Vagina (tissue), 2 donors: ENCODE data around the gene ARHGAP26. TPM values are rescaled to one million over a fixed set of nuclear protein-coding genes. Genes with fewer than 3 reads are reported as not detected.
A peak's percentile ranks its signal among the peaks of the same experiment; 100 is the strongest.

Experiments
- DNase-seq, 2 donors: peaks; one replicate each; pipeline ENCODE4 v3.0.0-alpha.2; 2017; ENCODE audit errors: extremely low spot score in 2 of 2
- H3K27ac ChIP-seq: fragments of 200-600 bp; sonication (generic); one replicate; pipeline ENCODE4 v1.5.1; 2019
- H3K27me3 ChIP-seq: fragments of 200-600 bp; sonication (generic); one replicate; pipeline ENCODE4 v1.5.1; 2019
- H3K36me3 ChIP-seq, 2 donors: fragments of 200-600 bp; sonication (generic); one replicate each; pipeline ENCODE4 v1.5.1; 2017 to 2019
- H3K4me1 ChIP-seq: fragments of 200-600 bp; sonication (generic); one replicate; pipeline ENCODE4 v1.5.1; 2019
- H3K4me3 ChIP-seq, 2 donors: fragments of 200-600 bp; sonication (generic); 1 replicate in 1 of 2; 2 replicates in 1 of 2; pipeline ENCODE4 v1.5.1; 2016 to 2019
- H3K9me3 ChIP-seq: fragments of 200-600 bp; sonication (generic); one replicate; pipeline ENCODE4 v1.5.1; 2019
- POLR2A ChIP-seq, 2 donors: fragments of 450-650 bp; IDR thresholded peaks; one replicate each; pipeline ENCODE4 v1.6.1; 2017; ENCODE audit warnings: antibody characterized with exemption in 2 of 2, mild to moderate bottlenecking in 2 of 2, moderate library complexity in 2 of 2
- POLR2AphosphoS5 ChIP-seq, 2 donors: sonication (generic); formaldehyde crosslinking; IDR thresholded peaks; one replicate each; pipeline ENCODE4 v1.9.0; 2017; ENCODE audit warnings: antibody characterized with exemption in 2 of 2, mild to moderate bottlenecking in 2 of 2, low read depth in 1 of 2; ENCODE audit not compliant: insufficient read depth in 1 of 2
- intact Hi-C: fragments of 100-400 bp; cut with DNase I; formaldehyde crosslinking; loops from one replicate; pipeline ENCODE4 v1.15.1; 2023
- total RNA-seq: library from RNA; depleted of rRNA; stranded (reverse); fragments of >200 nt; gene quantifications from one replicate; pipeline ENCODE4 v1.2.3, GENCODE V29; 2016
- TF ChIP-seq, protein P1 (sequence below), 3 experiments: fragments of 450-650 bp in 2 of 3; fragments of 200-600 bp in 1 of 3; sonication (generic) in 1 of 3; IDR thresholded peaks; one replicate each; pipeline ENCODE4 v1.5.1; 2017 to 2019; ENCODE audit warnings: antibody characterized with exemption in 3 of 3, mild to moderate bottlenecking in 2 of 3, moderate library complexity in 2 of 3

Gene ARHGAP26
- total RNA-seq, 1 donor from 2014 or later: 42.5 TPM

DNA sequence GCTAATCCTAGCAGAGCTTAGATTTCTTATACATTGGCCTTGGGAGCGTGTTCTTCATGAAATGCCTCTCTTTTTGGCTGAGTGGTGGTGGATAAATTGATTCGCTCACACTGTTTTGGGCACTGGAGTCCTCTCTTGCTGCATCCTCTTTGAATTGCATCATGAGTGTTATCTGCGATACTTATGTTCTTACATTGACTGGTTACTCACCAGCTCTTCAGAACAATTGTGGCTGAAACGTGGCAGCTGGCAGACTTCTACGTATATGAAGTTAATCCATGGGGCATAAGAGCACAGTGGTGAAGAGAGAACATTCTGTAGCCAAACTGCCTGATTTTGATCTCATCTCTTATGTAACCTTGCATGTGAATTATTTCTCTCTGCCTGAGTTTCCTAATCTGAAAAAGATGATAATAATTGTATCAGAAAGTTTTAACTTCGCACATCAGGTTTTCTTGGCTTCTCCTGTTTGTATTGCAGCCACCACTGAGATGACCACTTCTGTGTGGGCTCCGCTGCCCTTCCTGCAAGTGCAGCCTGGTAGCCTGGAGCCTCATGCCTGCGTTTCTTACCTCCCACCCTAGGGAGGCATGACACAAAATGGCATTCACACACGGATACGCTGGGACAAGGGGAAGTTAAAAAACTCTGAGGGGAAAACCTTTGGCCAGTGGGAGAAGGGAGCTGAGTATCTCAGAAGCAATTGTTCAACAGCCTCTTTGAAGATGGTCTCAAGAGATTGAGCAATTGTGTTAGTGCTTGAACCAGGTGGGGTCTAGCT, 295.2 kb downstream of the ARHGAP26 start:
- Histone ChIP-seq H3K36me3 (no peaks in the 10 kb centered on the region), H3K27me3 (no peaks in the 10 kb centered on the region), H3K4me1 (peaks cover 60% of the 10 kb centered on the region), H3K4me3 (no peak overlapping the region), H3K9me3 (no peaks in the 10 kb centered on the region), H3K27ac (peak overlapping the region; percentile 61)
- no peak for DNase-seq
- intact Hi-C loops: loop anchor here (5.0 to 10.0 kb wide), 2 partner anchors 61 to 337 kb away; partner anchors contain the start of gene NR3C1
- TF ChIP-seq POLR2A (IDR thresholded peaks at IDR 0.05) (no peak), POLR2AphosphoS5 (IDR thresholded peaks at IDR 0.05; ENCODE audit: insufficient read depth in 1 of 2, low read depth in 1 of 2) (peak in 1 of 2 donors; percentile 47)
- TF ChIP-seq, protein P1, sequence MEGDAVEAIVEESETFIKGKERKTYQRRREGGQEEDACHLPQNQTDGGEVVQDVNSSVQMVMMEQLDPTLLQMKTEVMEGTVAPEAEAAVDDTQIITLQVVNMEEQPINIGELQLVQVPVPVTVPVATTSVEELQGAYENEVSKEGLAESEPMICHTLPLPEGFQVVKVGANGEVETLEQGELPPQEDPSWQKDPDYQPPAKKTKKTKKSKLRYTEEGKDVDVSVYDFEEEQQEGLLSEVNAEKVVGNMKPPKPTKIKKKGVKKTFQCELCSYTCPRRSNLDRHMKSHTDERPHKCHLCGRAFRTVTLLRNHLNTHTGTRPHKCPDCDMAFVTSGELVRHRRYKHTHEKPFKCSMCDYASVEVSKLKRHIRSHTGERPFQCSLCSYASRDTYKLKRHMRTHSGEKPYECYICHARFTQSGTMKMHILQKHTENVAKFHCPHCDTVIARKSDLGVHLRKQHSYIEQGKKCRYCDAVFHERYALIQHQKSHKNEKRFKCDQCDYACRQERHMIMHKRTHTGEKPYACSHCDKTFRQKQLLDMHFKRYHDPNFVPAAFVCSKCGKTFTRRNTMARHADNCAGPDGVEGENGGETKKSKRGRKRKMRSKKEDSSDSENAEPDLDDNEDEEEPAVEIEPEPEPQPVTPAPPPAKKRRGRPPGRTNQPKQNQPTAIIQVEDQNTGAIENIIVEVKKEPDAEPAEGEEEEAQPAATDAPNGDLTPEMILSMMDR (IDR thresholded peaks at IDR 0.05): no peak

DNA sequence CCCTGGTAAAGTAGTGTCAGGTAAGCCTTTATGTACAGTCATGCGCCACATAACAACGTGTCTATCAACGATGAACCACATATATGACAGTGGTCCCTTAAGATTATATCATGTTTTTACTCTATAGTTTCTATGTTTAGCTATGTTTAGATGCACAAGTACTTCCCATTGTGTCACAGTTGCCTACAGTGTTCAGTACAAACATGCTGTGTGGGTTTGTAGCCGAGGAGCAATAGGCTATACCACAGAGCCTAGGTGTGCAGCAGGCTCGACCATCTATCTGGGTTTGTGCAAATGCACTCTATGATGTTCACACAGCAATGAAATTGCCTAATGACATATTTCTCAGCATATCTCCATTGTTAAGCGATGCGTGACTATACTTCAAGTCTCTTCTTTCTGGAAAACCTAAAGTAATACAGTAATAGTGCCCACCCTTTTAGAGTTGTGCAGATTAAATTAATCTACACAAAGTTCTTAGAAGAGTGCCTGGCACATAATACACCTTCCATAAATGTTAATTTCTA, 295.9 kb downstream of the ARHGAP26 start:
- Histone ChIP-seq H3K4me3 (no peak overlapping the region), H3K27ac (peak overlapping the region; percentile 61), H3K36me3 (no peaks in the 10 kb centered on the region), H3K27me3 (no peaks in the 10 kb centered on the region), H3K9me3 (no peaks in the 10 kb centered on the region), H3K4me1 (peaks cover 54% of the 10 kb centered on the region)
- TF ChIP-seq, protein P1 (IDR thresholded peaks at IDR 0.05): no peak
- TF ChIP-seq POLR2AphosphoS5 (IDR thresholded peaks at IDR 0.05; ENCODE audit: insufficient read depth in 1 of 2, low read depth in 1 of 2) (no peak), POLR2A (IDR thresholded peaks at IDR 0.05) (no peak)
- intact Hi-C loops: loop anchor here (5.0 to 10.0 kb wide), 2 partner anchors 61 to 336 kb away; partner anchors contain the start of gene NR3C1
- DNase-seq: no peak

DNA sequence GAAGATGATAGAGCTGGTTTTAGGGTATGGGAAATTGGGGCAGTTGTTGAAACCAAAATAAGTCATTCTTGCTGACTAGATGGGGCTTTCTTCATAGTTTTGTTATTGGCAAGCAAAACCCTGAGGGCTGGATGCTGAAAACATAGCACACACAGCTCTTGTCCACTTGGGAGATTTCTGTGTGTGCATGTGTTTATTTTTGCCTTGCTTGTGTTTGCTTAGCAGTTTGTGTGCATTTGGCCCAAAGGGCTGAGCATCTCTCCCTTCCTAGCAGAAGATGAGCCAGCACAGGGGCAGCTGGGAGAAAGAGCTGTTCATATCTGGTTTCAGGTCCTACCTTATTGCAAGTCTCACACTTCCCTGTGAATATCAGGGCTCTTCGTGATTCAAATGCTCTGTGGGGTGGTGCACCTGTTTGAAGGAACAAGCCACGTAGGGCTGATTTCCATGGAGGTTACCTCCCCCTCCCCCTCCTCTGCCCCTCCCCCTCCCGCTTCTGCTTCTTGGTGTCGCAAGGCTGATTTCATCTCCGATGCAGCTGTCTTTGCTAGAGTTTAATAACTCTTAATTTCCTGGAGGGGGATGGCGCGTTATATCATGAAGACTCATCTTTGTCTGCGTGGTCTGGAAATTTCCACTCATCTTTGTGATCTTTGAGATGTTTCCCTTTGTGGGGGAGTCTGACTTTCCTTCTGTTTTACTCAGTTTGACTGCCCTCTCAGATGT, 296.5 kb downstream of the ARHGAP26 start:
- H3K4me1 ChIP-seq: peaks cover 47% of the 10 kb centered on the region
- peak overlapping the region; percentile 37 for H3K27ac ChIP-seq
- intact Hi-C loops: loop anchor here (5.0 to 10.0 kb wide), 2 partner anchors 62 to 336 kb away; partner anchors contain the start of gene NR3C1
- H3K4me3 ChIP-seq: no peak overlapping the region
- no peaks in the 10 kb centered on the region for H3K36me3 ChIP-seq
- no peak for DNase-seq
- TF ChIP-seq, protein P1 (IDR thresholded peaks at IDR 0.05): no peak
- TF ChIP-seq POLR2AphosphoS5 (IDR thresholded peaks at IDR 0.05; ENCODE audit: insufficient read depth in 1 of 2, low read depth in 1 of 2): no peak
- TF ChIP-seq POLR2A (IDR thresholded peaks at IDR 0.05): no peak
- no peaks in the 10 kb centered on the region for H3K27me3 ChIP-seq
- H3K9me3 ChIP-seq: no peaks in the 10 kb centered on the region

DNA sequence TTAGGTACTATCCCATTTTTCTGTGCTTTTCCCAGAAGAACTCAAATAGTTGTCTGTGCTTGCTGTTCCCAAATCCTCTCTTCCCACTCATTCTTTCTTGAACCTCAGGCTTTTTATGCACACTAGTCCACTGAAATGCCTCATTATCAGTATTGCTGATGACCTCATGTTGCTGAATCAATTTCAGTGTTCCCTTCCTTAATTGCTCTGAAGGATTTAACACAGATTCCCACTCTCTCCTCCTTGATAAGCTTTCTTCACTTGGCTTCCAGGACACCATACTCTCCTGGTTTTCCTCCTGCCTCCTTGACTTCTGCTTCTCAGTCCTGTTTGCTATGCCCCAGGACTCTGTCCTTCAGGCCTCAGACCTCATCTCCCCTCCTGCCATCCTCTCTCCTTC, 298.5 kb downstream of the ARHGAP26 start:
- Histone ChIP-seq H3K4me1 (peaks cover 30% of the 10 kb centered on the region), H3K4me3 (no peak overlapping the region), H3K9me3 (no peaks in the 10 kb centered on the region), H3K36me3 (no peaks in the 10 kb centered on the region), H3K27me3 (no peaks in the 10 kb centered on the region), H3K27ac (no peak overlapping the region)
- DNase-seq: no peak
- TF ChIP-seq, protein P1 (IDR thresholded peaks at IDR 0.05): no peak
- no peak for TF ChIP-seq POLR2AphosphoS5 (IDR thresholded peaks at IDR 0.05; ENCODE audit: insufficient read depth in 1 of 2, low read depth in 1 of 2)
- no peak for TF ChIP-seq POLR2A (IDR thresholded peaks at IDR 0.05)
- intact Hi-C loops: loop anchor here (5.0 to 10.0 kb wide), 2 partner anchors 64 to 334 kb away; partner anchors contain the start of gene NR3C1
